ENCODE results near the gene PLEKHH1. TPM values are rescaled to one million over a fixed set of nuclear protein-coding genes. Genes with fewer than 3 reads are reported as not detected.

PLEKHH1 gene
- polyA plus RNA-seq, 3 donors: 0.23 TPM; not detected in 2

GRCh38 chr14:67536087-67536486 lies 3.0 kb downstream of the PLEKHH1 start:
- TF ChIP-seq CTCF (IDR thresholded peaks at IDR 0.05): no peak
- Histone ChIP-seq H3K27me3 (ENCODE audit: control insufficient read depth in 2 of 2, insufficient read depth in 2 of 2, low read length in 2 of 2) (peaks cover 51 to 53% of the 10 kb centered on the region in 2 donors), H3K4me2 (replicated peaks; ENCODE audit: extremely low read depth, low read length, poor library complexity, severe bottlenecking) (no peak overlapping the region), H3K27ac (ENCODE audit: low read depth in 1 of 2, low read length in 2 of 2) (no peak overlapping the region), H3K4me3 (replicated peaks in 1 of 3; ENCODE audit: low read depth in 2 of 3, low read length in 3 of 3) (no peak overlapping the region), H3K9ac (ENCODE audit: insufficient read depth, low read length, poor library complexity, severe bottlenecking) (no peak overlapping the region), H3K36me3 (replicated peaks in 1 of 2; ENCODE audit: control insufficient read depth in 1 of 2, insufficient read depth in 2 of 2, low read length in 2 of 2) (no peaks in the 10 kb centered on the region), H2AFZ (ENCODE audit: insufficient read depth, low read depth, low read length, poor library complexity, severe bottlenecking) (no peak overlapping the region), H3K79me2 (ENCODE audit: insufficient read depth, low read length) (no peaks in the 10 kb centered on the region), H3K4me1 (ENCODE audit: control insufficient read depth in 1 of 2, insufficient read depth in 2 of 2, low read length in 2 of 2) (peaks cover 10 to 16% of the 10 kb centered on the region in 2 donors), H3K9me3 (replicated peaks in 1 of 2; ENCODE audit: control insufficient read depth in 1 of 2, insufficient read depth in 1 of 2, low read length in 2 of 2) (peaks cover 0 to 13% of the 10 kb centered on the region in 2 donors), H4K20me1 (ENCODE audit: insufficient read depth, low read length) (no peaks in the 10 kb centered on the region)
- intact Hi-C loops (cut with micrococcal nuclease): no loop called here
- 100% methylated on average over 1 of the region's 4 CpGs for WGBS (ENCODE audit: insufficient coverage)
- H3K27ac Mint-ChIP-seq: peak overlapping the region in 1 of 7 donors; percentile 54
- peaks cover 3 to 8% of the 10 kb centered on the region in 2 donors for H3K36me3 Mint-ChIP-seq
- DNase-seq: no peak
- peaks cover 14% of the 10 kb centered on the region for H3K4me1 Mint-ChIP-seq
- no peak overlapping the region for H3K4me3 Mint-ChIP-seq
- peaks cover 50 to 62% (median 53%) of the 10 kb centered on the region in 3 donors for H3K27me3 Mint-ChIP-seq (ENCODE audit: low read depth in 3 of 3)
- H3K9me3 Mint-ChIP-seq: peaks cover 0 to 4% (median 0%) of the 10 kb centered on the region in 7 donors

GRCh38 chr14:67537736-67538135 lies 4.6 kb downstream of the PLEKHH1 start:
- Histone ChIP-seq H3K27me3 (ENCODE audit: control insufficient read depth in 2 of 2, insufficient read depth in 2 of 2, low read length in 2 of 2) (peaks cover 48 to 53% of the 10 kb centered on the region in 2 donors), H3K4me2 (replicated peaks; ENCODE audit: extremely low read depth, low read length, poor library complexity, severe bottlenecking) (no peak overlapping the region), H3K9me3 (replicated peaks in 1 of 2; ENCODE audit: control insufficient read depth in 1 of 2, insufficient read depth in 1 of 2, low read length in 2 of 2) (peaks cover 0 to 13% of the 10 kb centered on the region in 2 donors), H3K9ac (ENCODE audit: insufficient read depth, low read length, poor library complexity, severe bottlenecking) (no peak overlapping the region), H3K27ac (ENCODE audit: low read depth in 1 of 2, low read length in 2 of 2) (no peak overlapping the region), H3K4me1 (ENCODE audit: control insufficient read depth in 1 of 2, insufficient read depth in 2 of 2, low read length in 2 of 2) (peaks cover 5 to 16% of the 10 kb centered on the region in 2 donors), H3K79me2 (ENCODE audit: insufficient read depth, low read length) (no peaks in the 10 kb centered on the region), H3K4me3 (replicated peaks in 1 of 3; ENCODE audit: low read depth in 2 of 3, low read length in 3 of 3) (no peak overlapping the region), H4K20me1 (ENCODE audit: insufficient read depth, low read length) (no peaks in the 10 kb centered on the region), H3K36me3 (replicated peaks in 1 of 2; ENCODE audit: control insufficient read depth in 1 of 2, insufficient read depth in 2 of 2, low read length in 2 of 2) (no peaks in the 10 kb centered on the region), H2AFZ (ENCODE audit: insufficient read depth, low read depth, low read length, poor library complexity, severe bottlenecking) (no peak overlapping the region)
- 50% methylated on average over 1 of the region's 3 CpGs for WGBS (ENCODE audit: insufficient coverage)
- Mint-ChIP-seq H3K36me3 (peaks cover 3 to 8% of the 10 kb centered on the region in 2 donors), H3K27me3 (ENCODE audit: low read depth in 3 of 3) (peaks cover 48 to 61% (median 49%) of the 10 kb centered on the region in 3 donors), H3K9me3 (peaks cover 0 to 4% (median 2%) of the 10 kb centered on the region in 7 donors), H3K4me3 (no peak overlapping the region), H3K27ac (no peak overlapping the region), H3K4me1 (peaks cover 19% of the 10 kb centered on the region)
- no peak for DNase-seq
- no peak for TF ChIP-seq CTCF (IDR thresholded peaks at IDR 0.05)
- intact Hi-C loops (cut with micrococcal nuclease): no loop called here

All from CD14-positive monocyte (primary cell).